Rectal smooth muscle tissue (tissue), 1 donor: ENCODE data around the gene MST1.

Experiments
- H3K27ac ChIP-seq: one replicate; pipeline ENCODE4 v1.7.0; 2013; ENCODE audit warnings: low read depth, low read length, inconsistent platforms
- H3K27me3 ChIP-seq: one replicate; pipeline ENCODE4 v1.7.0; 2013; ENCODE audit warnings: low read length; ENCODE audit not compliant: control insufficient read depth, insufficient read depth
- H3K36me3 ChIP-seq: one replicate; pipeline ENCODE4 v1.7.0; 2013; ENCODE audit warnings: low read length; ENCODE audit not compliant: control insufficient read depth, insufficient read depth
- H3K4me1 ChIP-seq: one replicate; pipeline ENCODE4 v1.7.0; 2013; ENCODE audit warnings: low read length; ENCODE audit not compliant: control insufficient read depth, insufficient read depth
- H3K4me3 ChIP-seq: one replicate; pipeline ENCODE4 v1.7.0; 2013; ENCODE audit warnings: low read length
- H3K9ac ChIP-seq: one replicate; pipeline ENCODE4 v1.7.0; 2013; ENCODE audit warnings: low read length

Gene MST1

GRCh38 chr3:49716691-49717210, 27.5 kb upstream of the MST1 start:
- peaks cover 15% of the 10 kb centered on the region for H3K36me3 ChIP-seq
- no peak overlapping the region for H3K4me3 ChIP-seq
- no peak overlapping the region for H3K27ac ChIP-seq

GRCh38 chr3:49716169-49716568, 26.9 kb upstream of the MST1 start:
- Histone ChIP-seq H3K36me3 (peaks cover 12% of the 10 kb centered on the region), H3K4me3 (no peak overlapping the region), H3K27me3 (no peaks in the 10 kb centered on the region), H3K4me1 (peaks cover 8% of the 10 kb centered on the region), H3K9ac (no peak overlapping the region), H3K27ac (no peak overlapping the region)

More at GRCh38 chr3:49716691-49717210, 27.5 kb upstream of the MST1 start:
- Histone ChIP-seq H3K9ac (no peak overlapping the region), H3K4me1 (peaks cover 8% of the 10 kb centered on the region), H3K27me3 (no peaks in the 10 kb centered on the region)

- no peak overlapping the region for H3K27ac ChIP-seq
- H3K9ac ChIP-seq = no peak overlapping the region
- H3K36me3 ChIP-seq = peaks cover 9% of the 10 kb centered on the region
- no peaks in the 10 kb centered on the region for H3K27me3 ChIP-seq
- no peak overlapping the region for H3K4me3 ChIP-seq
- peaks cover 8% of the 10 kb centered on the region for H3K4me1 ChIP-seq
Measured at GRCh38 chr3:49715611-49716121, 26.4 kb upstream of the MST1 start.

- H3K27ac ChIP-seq = no peak overlapping the region
- peaks cover 9% of the 10 kb centered on the region for H3K36me3 ChIP-seq
- H3K4me3 ChIP-seq = no peak overlapping the region
- no peaks in the 10 kb centered on the region for H3K27me3 ChIP-seq
- H3K4me1 ChIP-seq = peaks cover 8% of the 10 kb centered on the region
- no peak overlapping the region for H3K9ac ChIP-seq
Measured at GRCh38 chr3:49714728-49715550, 25.7 kb upstream of the MST1 start.

GRCh38 chr3:49713336-49714105, 24.2 kb upstream of the MST1 start:
- Histone ChIP-seq H3K4me1 (no peaks in the 10 kb centered on the region), H3K9ac (no peak overlapping the region), H3K27me3 (no peaks in the 10 kb centered on the region), H3K27ac (no peak overlapping the region), H3K36me3 (peaks cover 9% of the 10 kb centered on the region), H3K4me3 (no peak overlapping the region)

GRCh38 chr3:49712631-49713317, 23.5 kb upstream of the MST1 start:
- Histone ChIP-seq H3K9ac (no peak overlapping the region), H3K36me3 (peaks cover 9% of the 10 kb centered on the region), H3K4me3 (no peak overlapping the region), H3K27me3 (no peaks in the 10 kb centered on the region), H3K4me1 (no peaks in the 10 kb centered on the region), H3K27ac (no peak overlapping the region)

- Histone ChIP-seq H3K4me3 (no peak overlapping the region), H3K4me1 (no peaks in the 10 kb centered on the region), H3K9ac (no peak overlapping the region), H3K27me3 (no peaks in the 10 kb centered on the region), H3K27ac (no peak overlapping the region), H3K36me3 (peaks cover 9% of the 10 kb centered on the region)
Measured at GRCh38 chr3:49712166-49712565, 22.9 kb upstream of the MST1 start.

GRCh38 chr3:49711489-49711888, 22.2 kb upstream of the MST1 start:
- H3K9ac ChIP-seq = no peak overlapping the region
- no peak overlapping the region for H3K27ac ChIP-seq
- H3K36me3 ChIP-seq = peaks cover 9% of the 10 kb centered on the region
- no peaks in the 10 kb centered on the region for H3K27me3 ChIP-seq
- no peak overlapping the region for H3K4me3 ChIP-seq
- H3K4me1 ChIP-seq = no peaks in the 10 kb centered on the region

GRCh38 chr3:49709852-49710251, 20.6 kb upstream of the MST1 start:
- Histone ChIP-seq H3K4me3 (no peak overlapping the region), H3K36me3 (peaks cover 2% of the 10 kb centered on the region), H3K27me3 (no peaks in the 10 kb centered on the region), H3K4me1 (no peaks in the 10 kb centered on the region), H3K27ac (no peak overlapping the region), H3K9ac (no peak overlapping the region)

GRCh38 chr3:49707113-49707480, 17.8 kb upstream of the MST1 start:
- Histone ChIP-seq H3K4me1 (no peaks in the 10 kb centered on the region), H3K36me3 (peaks cover 9% of the 10 kb centered on the region), H3K9ac (no peak overlapping the region), H3K4me3 (no peak overlapping the region), H3K27me3 (no peaks in the 10 kb centered on the region), H3K27ac (no peak overlapping the region)

GRCh38 chr3:49706456-49707112, 17.3 kb upstream of the MST1 start:
- Histone ChIP-seq H3K9ac (no peak overlapping the region), H3K27ac (no peak overlapping the region), H3K4me1 (no peaks in the 10 kb centered on the region), H3K36me3 (peaks cover 13% of the 10 kb centered on the region), H3K27me3 (no peaks in the 10 kb centered on the region), H3K4me3 (no peak overlapping the region)
